Colon (tissue), 2 donors: ENCODE data around the gene EMSY.

ENCODE experiments used
- FAIRE-seq: peaks from 2 replicates; lab custom pipeline; 2012; peaks lifted over from hg19 to GRCh38; lab: Jason Lieb, UNC
- donor health status: control.
- donor health status: control.

EMSY gene

DNA sequence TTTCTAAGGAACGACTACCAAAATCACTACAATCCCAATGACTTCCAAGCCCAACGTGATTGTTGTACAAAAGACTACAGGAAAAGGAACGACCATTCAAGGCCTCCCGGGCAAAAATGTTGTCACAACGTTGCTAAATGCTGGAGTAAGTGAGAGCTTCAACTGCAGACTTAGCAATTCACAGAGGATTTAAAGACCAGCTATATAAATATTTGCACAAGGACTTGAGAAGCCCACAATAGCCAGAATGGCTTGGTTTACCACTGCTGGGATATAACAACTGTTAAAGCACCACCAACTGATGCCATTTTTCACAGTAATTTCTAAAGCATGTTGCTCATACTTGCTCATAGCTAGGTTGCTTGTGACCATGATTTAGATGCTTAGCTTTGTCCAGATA is 78.3 kb downstream of the EMSY start:
- no peak for FAIRE-seq

DNA sequence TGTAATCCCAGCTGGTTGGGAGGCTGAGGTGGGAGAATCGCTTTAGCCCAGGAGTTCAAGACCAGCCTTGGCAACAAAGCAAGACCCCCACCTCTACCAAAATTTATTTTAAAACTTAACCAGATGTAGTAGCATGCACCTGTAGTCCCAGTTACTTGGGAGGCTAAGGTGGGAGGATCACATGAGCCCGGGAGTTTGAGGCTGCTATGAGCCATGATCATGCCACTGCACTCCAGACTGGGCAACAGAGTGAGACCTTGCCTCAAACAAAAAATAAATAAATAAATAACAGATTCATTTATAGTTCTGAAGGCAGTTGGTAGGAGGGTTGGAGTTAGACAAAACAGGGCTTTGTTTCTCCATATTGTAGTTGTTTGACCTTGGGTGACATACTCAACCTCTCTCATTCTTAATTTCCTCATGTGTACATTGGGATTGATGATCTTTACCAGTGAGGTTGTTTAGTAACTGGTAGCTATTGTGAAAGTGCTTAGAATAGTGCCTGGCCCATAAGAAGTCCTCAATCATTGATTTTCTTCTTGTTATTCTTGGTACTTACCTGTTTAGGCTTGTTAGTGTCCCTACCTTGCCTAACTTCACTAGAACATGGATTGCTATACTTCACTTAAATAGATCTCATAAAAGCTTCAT is 79.1 kb downstream of the EMSY start:
- no peak for FAIRE-seq

DNA sequence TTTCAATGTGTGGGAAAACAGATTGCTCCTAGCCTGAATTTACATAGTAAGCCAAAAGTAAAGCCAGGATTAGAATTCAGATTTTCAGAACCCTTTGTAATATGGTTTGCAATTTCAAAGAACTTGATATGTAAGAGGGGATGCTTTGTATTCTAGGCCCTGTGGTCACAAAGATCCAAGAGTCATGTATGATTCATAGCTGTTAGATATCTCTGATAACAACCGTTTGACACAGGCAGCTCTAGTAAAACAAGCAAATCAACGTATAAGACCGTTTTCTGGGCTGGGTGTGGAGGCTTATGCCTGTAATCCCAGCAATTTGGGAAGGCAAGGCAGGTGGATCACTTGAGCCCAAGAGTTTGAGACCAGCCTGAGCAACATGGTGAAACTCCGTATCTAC is 79.6 kb downstream of the EMSY start:
- FAIRE-seq, result no peak

DNA sequence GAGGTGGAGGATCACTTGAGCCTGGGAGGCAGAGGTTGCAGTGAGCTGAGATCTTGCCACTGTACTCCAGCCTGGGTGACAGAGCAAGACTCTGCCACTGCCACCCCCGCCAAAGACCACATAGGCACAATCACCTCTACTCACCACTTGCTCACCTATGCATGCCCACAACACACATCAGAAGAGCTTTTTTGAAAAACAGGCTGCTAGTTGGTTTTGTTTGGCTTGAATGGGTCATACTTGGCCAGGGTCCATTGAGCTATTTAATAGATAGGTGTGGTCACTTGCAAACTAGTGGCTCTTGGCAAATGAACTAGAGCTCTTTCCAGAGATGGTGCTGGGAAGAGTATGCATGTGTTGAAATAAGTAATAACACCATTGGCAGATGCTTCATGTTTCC is 80.1 kb downstream of the EMSY start:
- no peak for FAIRE-seq

DNA sequence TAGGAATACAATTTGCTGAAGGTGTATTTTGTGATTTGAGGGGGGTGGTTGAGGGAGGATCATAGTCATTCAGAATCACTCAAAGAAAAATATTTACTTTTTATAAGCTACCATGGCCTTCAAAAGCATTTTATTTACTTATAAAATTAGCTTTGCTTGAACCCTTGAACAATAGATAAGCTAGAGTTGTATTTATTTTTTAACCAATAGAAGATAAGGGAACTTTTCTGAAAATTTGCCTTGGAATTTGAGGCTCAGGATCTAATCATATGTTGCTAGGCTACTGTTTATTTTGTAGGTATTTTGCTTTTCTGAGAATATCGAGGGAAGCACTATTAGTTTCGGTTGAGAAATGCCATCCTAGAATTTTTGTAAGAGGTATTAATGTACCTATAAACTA is 82.1 kb downstream of the EMSY start:
- FAIRE-seq, result no peak

DNA sequence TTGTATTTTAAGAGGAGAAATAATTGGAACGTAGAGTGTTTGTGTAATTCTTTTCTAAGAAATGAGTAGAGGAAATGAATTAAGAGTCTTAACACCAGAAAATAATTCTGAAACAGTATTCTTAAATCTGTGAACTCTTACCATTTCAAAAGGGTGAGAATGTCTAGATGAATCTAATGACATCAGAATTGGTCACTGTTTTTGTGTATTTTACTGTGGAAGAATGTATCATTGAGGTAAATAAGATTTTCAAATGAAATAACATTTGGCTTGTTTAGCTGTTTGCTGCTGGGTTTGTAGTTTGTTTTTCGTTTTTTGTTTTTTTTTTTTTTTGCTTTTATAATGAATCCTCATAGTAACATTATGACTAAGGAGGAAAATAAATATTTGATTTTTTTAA is 97.6 kb downstream of the EMSY start:
- no peak for FAIRE-seq

DNA sequence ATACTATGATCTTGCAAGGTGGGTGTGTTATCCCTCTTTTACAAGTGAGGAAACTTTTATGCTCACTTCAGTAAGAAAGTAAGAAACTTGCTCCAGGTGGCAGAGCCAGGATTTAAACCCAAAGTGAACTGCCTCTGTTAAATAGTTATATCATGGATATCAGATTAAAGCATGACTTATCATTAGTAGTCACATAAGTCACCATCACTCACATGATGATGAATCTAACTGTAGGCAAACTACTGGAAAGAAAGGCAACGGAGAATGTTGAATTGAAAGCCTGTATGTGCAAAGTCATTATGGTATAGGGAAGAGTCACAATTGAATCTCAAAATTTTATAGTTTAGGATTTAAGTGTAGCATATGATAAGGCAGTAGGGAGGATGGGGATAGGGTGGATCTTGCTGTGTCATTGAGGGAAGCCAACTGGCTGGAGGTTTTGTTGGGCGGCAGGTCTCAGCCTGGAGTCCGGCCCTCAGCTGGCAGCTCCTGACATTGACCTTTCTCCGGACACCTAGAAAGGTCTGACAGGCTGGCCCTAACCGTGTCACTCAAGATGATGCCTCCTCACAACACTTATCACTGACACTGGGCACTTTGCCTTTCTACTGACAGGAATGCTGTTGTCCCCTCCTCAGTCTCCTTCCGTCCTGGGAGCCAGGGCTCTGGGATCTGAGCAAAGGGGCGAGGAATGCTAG is 98.3 kb downstream of the EMSY start:
- FAIRE-seq, result no peak

DNA sequence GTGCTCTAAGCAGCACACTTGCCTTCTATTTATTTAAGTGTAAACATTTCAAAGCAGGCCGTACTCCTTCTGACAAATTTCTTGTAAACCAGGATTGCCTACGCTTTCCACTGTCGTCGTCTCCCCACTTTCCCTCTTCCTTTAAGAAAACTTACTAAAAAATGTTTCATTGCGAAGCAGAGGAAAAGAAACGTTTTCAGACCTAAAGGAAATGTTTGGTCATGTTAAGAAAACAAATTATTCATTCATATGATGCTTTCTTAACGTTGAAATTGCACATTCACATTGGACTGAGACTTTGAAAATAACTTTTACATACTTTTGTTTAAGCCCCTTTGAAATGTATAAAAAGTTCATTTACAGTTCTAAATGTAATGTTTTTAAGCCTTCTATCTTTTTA is 106.0 kb downstream of the EMSY start:
- FAIRE-seq, result no peak

DNA sequence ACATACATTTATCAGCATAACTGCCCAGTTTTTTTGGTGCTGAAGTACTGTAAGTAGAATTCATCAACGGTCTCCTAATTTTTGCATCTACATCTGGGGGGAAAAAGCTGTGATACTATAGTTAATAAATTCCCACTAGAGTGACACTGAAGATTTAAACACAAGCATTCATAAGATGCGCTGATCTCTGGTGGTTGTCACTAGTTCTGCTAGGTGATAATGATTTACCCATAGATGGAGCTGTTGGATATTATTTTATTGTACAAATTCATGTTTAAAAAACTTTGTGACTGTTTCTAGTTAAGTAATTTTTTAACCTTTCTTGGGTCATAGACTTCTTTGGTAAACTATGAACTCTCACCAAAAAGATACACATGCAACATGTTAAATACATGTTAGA is 106.6 kb downstream of the EMSY start:
- no peak for FAIRE-seq

DNA sequence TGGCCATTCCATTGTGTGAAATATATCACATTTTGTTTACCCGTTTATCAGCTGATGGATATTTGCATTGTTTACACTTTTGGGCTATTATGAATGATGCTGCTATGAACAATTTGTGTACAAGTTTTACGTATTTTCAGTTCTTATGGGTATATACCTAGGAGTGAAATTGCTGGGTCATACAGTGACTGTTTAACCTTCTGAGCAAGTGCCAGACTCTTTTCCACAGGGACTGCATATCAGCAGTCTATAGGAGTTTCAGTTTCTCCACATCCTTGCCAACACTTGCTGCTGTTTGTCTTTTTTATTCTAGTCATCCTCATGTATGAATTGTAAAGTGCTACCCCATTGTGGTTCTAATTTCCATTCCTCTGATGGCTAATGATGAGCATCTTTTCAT is 108.2 kb downstream of the EMSY start:
- no peak for FAIRE-seq

DNA sequence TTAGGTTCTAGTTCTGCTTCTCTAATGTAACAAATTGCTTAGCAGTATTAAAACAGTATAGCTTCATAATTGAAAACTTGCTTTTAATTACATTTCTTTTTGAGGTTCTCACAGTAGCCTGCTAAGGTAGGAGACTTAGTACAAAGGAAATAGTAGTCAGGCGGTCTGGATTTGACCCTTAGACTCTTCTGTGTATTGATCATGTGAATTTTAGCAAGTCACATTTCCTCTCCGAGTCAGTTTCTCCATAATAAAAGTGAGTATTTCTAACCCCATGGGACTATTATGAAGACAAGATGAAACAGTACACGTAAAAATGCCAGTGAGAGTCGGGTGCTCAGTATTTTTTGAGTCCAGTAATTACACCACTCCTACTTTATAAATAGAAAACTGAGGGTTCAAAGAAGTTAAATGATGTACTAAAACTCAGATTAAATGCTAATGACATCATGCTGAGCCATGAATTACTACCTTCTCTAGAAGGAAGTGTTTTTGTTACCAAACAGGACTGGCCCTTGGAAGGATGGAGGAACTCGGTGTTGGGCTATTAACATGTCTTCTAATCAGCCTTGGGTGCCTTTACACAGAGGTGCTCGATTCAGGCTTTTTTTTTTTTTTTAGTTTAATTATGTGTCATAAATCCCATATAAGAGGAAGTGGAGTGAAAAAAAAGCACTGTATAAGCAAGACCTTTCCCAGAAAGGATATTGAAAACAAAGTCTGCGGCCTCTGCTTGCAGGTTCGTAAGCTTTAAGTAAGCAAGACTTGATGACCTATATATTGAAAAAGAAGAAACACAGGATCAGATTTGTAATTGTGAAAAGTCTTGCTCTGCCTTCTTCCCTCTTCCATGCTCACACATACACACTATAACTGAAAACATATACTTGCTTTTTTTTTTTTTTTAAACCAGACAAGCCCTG is 109.0 kb downstream of the EMSY start:
- FAIRE-seq, result no peak

DNA sequence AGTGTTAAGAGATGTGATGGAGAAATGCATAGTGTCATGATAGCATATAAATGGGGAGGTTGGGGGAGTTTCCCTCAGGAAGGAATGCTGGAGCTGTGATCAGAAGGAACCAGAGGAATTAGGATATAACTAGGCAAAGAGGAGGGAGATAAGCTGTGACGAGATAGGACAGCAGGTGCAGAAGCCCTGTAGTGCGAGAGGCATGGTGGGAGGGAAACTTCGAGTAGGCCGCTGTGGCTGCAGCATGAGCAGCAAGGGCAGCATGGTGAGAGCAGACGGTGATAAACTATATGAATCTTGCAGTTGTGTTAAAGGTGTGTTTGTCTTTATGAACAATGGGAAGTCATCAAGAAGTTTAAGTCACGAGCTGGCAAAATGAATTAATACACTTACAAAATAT is 109.9 kb downstream of the EMSY start:
- no peak for FAIRE-seq

DNA sequence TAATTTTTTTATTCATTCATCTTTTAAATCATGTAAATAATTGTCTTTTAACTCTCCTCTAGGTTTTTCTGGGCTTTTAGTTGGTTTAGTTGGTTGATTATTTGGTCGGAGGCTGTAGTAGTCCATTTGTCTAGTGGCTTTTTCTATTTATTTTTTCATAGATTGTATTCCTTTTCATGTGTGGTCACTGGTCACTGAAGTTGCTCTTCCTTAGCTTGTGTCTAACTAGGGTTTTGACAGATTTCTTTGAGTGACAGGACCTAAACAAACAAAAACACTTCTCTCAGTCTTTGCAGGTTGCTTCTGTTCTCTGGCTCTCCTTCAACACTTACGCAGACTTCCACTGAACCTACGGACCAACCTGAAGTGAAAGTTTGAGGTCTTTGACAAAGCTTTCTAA is 112.6 kb downstream of the EMSY start:
- FAIRE-seq, result no peak

DNA sequence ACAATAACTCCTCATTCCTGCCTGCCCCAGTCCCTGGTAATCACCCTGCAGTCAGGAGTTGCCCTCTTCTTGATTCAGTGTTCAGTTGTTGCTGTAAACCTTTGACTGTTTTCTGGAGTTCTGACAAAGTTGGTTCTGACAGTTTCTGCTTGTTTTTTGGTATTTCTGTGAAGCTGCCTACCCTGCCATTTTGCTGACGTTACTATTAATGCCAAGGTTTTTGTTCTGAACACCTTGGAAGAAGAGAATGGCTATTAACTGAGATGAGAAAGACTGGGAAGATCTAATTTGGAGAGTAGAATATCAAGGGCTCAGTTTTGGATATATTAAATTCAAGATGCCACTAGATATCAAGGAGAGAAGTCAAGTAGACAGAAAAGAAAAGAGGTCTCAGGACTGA is 113.7 kb downstream of the EMSY start:
- no peak for FAIRE-seq

DNA sequence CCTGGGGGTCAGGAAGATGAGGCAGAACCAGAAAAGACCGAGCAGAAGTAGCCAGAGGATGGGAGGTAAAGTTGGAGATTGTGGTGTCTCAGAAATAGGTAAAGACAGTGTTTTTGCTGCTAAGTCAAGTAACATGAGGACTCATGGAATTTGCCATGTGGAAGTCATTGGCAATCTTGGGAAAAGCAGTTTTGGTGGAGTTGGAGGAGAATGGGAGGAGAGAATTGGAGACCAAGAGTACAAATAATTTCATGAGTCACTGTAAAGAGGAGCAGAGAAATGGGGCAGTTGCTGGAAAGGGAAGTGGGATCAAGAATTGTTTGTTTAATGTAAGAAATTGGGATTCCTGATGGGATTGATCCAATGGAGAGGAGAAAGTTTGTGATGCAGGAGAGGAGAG is 114.1 kb downstream of the EMSY start:
- no peak for FAIRE-seq

DNA sequence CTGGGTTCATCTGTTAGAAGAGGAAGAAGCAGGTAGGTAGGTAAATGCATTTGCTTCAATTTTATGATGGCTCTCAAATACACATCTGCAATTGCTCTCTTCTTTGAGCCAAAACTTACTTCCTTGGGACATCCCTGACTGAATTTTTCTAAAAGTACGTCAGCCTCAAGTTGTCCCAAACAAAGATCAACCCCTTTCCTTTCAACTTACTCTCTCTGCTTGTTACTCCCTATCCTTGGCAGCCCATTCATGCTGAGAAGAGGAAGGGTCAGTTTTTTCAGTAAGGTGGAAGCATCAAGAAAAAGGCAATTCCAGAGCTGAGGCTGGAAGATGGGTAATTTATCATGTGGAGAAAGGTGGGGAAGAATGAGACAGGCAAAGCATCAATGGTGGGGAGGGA is 114.5 kb downstream of the EMSY start:
- FAIRE-seq, result no peak

DNA sequence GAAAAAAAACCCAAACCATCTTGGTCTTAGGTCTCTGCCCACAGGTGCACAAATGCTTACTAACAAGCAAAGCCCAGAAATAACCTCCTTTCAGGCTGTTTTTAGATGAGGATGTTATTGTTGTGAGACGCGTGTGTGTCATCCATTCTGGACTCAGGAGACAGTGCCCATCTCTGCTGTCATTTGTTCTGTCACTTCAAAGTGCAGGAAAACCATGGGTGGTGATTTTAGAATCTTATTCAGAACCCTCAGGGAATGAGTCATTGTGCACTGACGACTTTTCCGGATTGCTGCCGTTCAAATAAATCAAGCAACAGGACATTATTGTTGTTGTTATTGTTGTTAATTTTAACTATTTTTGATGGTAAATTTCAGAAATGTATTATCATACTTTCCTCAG is 115.4 kb downstream of the EMSY start:
- no peak for FAIRE-seq

DNA sequence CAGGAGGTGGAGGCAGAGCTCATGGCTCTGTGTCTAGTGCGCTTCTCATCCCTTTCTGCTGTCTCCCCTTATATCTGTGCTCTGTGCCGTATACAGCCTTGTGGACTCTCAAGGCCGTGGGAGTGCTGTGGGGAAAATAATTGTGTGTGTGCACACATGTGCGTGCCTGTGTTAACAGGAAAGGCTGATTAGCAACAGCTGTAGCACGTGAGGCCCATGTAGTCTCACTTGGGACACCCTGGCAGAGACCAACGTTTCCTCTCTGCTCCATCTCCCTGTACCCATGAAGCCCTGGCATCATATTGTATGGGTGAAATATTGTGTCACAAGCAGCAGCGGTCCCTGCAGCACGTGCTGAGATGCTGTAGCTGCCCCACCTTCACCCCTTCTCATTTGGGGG is 116.4 kb downstream of the EMSY start:
- no peak for FAIRE-seq

DNA sequence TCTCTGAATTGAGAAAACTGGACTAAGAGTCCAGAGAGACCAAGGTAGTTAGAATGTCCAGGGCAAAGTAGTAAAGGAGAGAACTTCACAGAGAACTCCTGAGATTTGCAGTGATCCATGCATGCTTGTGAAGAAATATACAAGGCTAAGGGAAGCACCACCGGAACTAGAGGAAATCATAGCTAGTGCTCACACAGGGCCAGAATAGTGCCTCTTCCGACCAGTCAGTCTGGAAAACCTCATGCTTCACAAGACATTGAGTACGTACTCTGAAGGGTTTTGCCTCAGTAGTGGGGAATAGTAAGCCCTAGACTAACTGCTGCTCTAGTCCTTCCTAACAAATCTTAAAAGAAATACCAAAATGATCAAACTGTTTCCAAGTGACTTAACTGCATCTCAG is 117.7 kb downstream of the EMSY start:
- no peak for FAIRE-seq

DNA sequence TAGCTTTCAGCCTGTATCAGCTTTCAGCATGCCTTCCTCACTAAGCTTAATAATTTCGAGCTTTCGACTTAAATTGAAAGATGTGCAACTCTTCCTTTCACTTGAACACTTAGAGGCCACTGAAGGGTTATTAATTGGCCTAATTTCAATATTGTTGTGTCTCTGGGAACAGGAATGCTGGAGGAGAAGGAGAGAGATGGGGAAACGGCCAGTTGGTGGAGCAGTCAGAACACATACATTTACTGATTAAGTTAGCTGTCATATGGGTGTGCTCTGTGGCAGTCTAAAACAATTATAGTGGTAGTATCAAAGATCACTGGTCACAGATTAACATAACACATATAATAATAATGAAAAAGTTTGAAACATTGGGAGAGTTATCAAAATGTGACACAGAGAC is 119.5 kb downstream of the EMSY start:
- no peak for FAIRE-seq

DNA sequence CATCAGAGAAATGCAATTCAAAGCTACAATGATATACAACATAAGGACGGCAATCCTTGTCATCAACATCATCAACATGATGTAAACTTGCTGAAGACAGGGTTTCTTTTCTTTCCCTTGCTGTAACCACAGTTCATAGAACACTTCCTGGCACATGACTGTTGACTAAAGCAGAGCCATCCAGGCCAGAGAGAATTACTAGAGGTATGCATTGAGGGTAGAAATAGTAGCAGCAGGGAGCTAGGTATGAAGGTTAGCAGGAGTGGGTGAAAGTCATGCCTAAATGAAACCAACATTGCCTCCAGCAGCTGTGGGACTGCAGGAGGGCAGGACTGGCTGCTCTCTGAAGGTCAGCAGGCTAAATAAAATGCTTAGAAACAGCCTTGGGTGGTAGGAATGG is 122.0 kb downstream of the EMSY start:
- FAIRE-seq, result no peak

DNA sequence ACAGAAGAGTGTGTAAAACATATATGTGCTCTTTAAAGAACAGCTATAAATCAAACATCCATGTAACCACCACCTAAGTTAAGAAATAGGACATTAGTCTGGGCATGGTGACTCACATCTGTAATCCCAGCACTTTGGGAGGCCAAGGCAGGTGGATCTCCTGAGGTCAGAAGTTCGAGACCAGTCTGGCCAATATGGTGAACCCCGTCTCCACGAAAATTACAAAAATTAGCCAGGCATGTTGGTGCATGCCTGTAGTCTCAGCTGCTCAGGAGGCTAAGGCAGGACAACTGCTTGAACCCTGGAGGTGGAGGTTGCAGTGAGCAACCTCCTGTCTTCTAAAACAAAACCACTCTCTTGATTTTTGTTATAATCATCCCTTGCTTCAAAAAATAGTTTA is 122.4 kb downstream of the EMSY start:
- FAIRE-seq, result no peak

DNA sequence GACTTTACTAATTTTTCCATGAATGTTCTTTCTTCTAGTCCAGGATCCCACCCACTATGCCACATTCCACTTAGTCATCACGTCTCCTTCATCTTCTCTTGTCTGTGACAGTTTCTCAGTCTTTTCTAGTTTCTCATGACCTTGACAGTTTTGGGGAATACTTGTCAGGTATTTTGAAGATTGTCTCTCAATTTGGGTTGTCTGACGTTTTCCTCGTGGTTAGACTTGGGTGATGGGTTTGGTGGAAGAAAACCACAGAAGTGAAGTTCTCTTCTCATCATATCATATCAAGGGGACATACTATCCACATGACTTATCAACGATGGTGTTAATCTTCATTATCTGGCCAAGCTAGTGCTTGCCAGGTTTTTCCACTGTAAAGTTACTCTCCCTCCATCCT is 123.3 kb downstream of the EMSY start:
- no peak for FAIRE-seq
